G401.6 (cell line): ENCODE results near the gene NUDT8.
"Not testable (repeated sequence)": the region's sequence is repeated elsewhere in the genome, so short reads cannot be mapped to it uniquely, and the experiment has no call there.

Experiments used
- FAIRE-seq: peaks from 2 replicates; lab custom pipeline; 2012; peaks lifted over from hg19 to GRCh38; lab: Jason Lieb, UNC

NUDT8 gene

GRCh38 chr11:67588899-67589415 lies 40.8 kb downstream of the NUDT8 start:
- FAIRE-seq: not testable (repeated sequence)

- no peak for FAIRE-seq
Observed at GRCh38 chr11:67588136-67588503, 41.6 kb downstream of the NUDT8 start.

- FAIRE-seq: no peak
Observed at GRCh38 chr11:67586568-67587250, 43.0 kb downstream of the NUDT8 start.

GRCh38 chr11:67585911-67586310 lies 43.8 kb downstream of the NUDT8 start:
- no peak for FAIRE-seq

- no peak for FAIRE-seq
Observed at GRCh38 chr11:67584881-67585873, 44.6 kb downstream of the NUDT8 start.

GRCh38 chr11:67584205-67584880 lies 45.4 kb downstream of the NUDT8 start:
- FAIRE-seq: no peak

GRCh38 chr11:67583247-67584204 lies 46.2 kb downstream of the NUDT8 start, which contains the start of gene GSTP1:
Gene GSTP1 (plus strand): TSS chr11:67583812. CDS start chr11:67583844, 32 bp downstream.
- FAIRE-seq: no peak

GRCh38 chr11:67582011-67582410 lies 47.7 kb downstream of the NUDT8 start:
- FAIRE-seq: no peak

- FAIRE-seq: no peak
Observed at GRCh38 chr11:67581469-67581868, 48.3 kb downstream of the NUDT8 start.

GRCh38 chr11:67577951-67578350 lies 51.8 kb downstream of the NUDT8 start:
- FAIRE-seq: no peak
